GM21447 (cell line): Measurements from ENCODE around the gene CHIT1.

Experiments
- ATAC-seq: cut with Tn5 transposase; IDR thresholded peaks from one replicate; pipeline ENCODE4 v1.9.1; 2021; ENCODE audit not compliant: unreplicated experiment

Gene CHIT1

GRCh38 chr1:203190949-203191348 is 38.5 kb downstream of the CHIT1 start:
- ATAC-seq, result no peak

GRCh38 chr1:203189951-203190352 is 39.5 kb downstream of the CHIT1 start:
- no peak for ATAC-seq

- no peak for ATAC-seq
Observed at GRCh38 chr1:203188686-203189232, 40.7 kb downstream of the CHIT1 start.

GRCh38 chr1:203187689-203188264 is 41.7 kb downstream of the CHIT1 start:
- no peak for ATAC-seq

- ATAC-seq, result no peak
Observed at GRCh38 chr1:203187304-203187685, 42.2 kb downstream of the CHIT1 start.

- no peak for ATAC-seq
Observed at GRCh38 chr1:203186446-203187303, 42.8 kb downstream of the CHIT1 start, which contains the start of gene CHI3L1. TSS of gene CHI3L1 (minus strand) at chr1:203186704. CDS start at chr1:203186623, 81 bp downstream.

- no peak for ATAC-seq
Observed at GRCh38 chr1:203186091-203186445, 43.4 kb downstream of the CHIT1 start.

- no peak for ATAC-seq
Observed at GRCh38 chr1:203185585-203185984, 43.9 kb downstream of the CHIT1 start.

- no peak for ATAC-seq
Observed at GRCh38 chr1:203185061-203185461, 44.4 kb downstream of the CHIT1 start.

- ATAC-seq, result no peak
Observed at GRCh38 chr1:203184467-203184866, 45.0 kb downstream of the CHIT1 start.

GRCh38 chr1:203183828-203184227 is 45.6 kb downstream of the CHIT1 start:
- ATAC-seq, result no peak

GRCh38 chr1:203182387-203182953 is 47.0 kb downstream of the CHIT1 start:
- no peak for ATAC-seq

- ATAC-seq, result no peak
Observed at GRCh38 chr1:203181586-203182386, 47.7 kb downstream of the CHIT1 start.

GRCh38 chr1:203180611-203181330 is 48.7 kb downstream of the CHIT1 start:
- ATAC-seq, result no peak

- ATAC-seq, result no peak
Observed at GRCh38 chr1:203179667-203180005, 49.8 kb downstream of the CHIT1 start.

- ATAC-seq, result no peak
Observed at GRCh38 chr1:203178821-203179666, 50.4 kb downstream of the CHIT1 start.

- ATAC-seq, result no peak
Observed at GRCh38 chr1:203178083-203178482, 51.4 kb downstream of the CHIT1 start.

- ATAC-seq, result no peak
Observed at GRCh38 chr1:203177470-203178039, 51.9 kb downstream of the CHIT1 start.

GRCh38 chr1:203177036-203177405 is 52.5 kb downstream of the CHIT1 start:
- ATAC-seq, result no peak
